ENCODE measurements around the gene PPP1R2B.

DNA sequence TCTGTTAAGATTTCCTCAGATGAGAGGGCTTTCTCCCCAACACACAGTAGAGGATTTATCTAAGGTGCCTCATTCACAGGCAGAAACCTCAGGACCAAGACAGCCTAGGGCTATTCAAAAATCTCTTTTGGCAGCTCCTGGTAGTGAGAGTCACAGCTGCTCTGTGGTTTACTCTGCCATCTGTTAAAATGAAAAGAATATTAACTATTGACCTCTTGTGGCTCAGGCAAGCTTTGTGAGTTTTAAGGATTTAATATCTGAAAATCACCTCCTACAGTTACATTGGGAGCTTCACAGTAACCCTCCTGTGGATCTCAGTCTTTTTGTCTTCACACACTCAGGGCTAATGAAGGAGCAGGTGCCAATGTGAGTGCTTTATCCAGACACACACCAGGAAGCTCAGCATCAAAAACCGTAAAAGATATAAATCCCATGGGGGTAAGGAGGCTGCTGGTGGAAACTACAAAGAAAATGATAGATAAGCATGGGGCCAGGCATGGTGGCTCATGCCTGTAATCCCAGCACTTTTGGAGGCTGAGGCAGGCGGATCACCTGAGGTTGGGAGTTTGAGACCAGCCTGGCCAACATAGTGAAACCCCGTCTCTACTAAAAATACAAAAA lies 29.7 kb downstream of the PPP1R2B start:
- TF ChIP-seq KDM1A (IDR thresholded peaks at IDR 0.05; ENCODE audit: low read depth), result no peak
- TF ChIP-seq, protein P1, sequence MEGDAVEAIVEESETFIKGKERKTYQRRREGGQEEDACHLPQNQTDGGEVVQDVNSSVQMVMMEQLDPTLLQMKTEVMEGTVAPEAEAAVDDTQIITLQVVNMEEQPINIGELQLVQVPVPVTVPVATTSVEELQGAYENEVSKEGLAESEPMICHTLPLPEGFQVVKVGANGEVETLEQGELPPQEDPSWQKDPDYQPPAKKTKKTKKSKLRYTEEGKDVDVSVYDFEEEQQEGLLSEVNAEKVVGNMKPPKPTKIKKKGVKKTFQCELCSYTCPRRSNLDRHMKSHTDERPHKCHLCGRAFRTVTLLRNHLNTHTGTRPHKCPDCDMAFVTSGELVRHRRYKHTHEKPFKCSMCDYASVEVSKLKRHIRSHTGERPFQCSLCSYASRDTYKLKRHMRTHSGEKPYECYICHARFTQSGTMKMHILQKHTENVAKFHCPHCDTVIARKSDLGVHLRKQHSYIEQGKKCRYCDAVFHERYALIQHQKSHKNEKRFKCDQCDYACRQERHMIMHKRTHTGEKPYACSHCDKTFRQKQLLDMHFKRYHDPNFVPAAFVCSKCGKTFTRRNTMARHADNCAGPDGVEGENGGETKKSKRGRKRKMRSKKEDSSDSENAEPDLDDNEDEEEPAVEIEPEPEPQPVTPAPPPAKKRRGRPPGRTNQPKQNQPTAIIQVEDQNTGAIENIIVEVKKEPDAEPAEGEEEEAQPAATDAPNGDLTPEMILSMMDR (IDR thresholded peaks at IDR 0.05), result no peak

Measured in A549 (cell line).